GM23338 (cell line): ENCODE data around the gene TAS2R41. TPM values are rescaled to one million over a fixed set of nuclear protein-coding genes. Genes with fewer than 3 reads are reported as not detected.

Experiments
- ATAC-seq: fragments of 200-7000 bp; cut with Tn5 transposase; 3 replicates; pipeline ENCODE4 v1.9.1; 2020
- DNase-seq: peaks from one replicate; pipeline ENCODE4 v3.0.0-alpha.2; 2015; ENCODE audit warnings: low spot score
- H2AFZ ChIP-seq: fragments of 200-600 bp; sonication (generic); 2 replicates; pipeline ENCODE4 v1.8.0; 2016; ENCODE audit warnings: antibody characterized with exemption, mild to moderate bottlenecking, moderate library complexity
- H3F3A ChIP-seq: fragments of 200-600 bp; sonication (generic); replicated peaks from 2 replicates; pipeline ENCODE4 v1.8.0; 2017; ENCODE audit warnings: antibody characterized with exemption, mixed run types, low read depth
- H3K27ac ChIP-seq: fragments of 200-600 bp; sonication (generic); 2 replicates; pipeline ENCODE4 v1.6.1; 2016; ENCODE audit warnings: low read depth
- H3K27me3 ChIP-seq: fragments of 200-600 bp; sonication (generic); 2 replicates; pipeline ENCODE4 v1.8.0; 2016; ENCODE audit warnings: mild to moderate bottlenecking, mixed run types, moderate library complexity; ENCODE audit not compliant: insufficient read depth
- H3K36me3 ChIP-seq: fragments of 200-600 bp; sonication (generic); 2 replicates; pipeline ENCODE4 v1.8.0; 2016; ENCODE audit warnings: mild to moderate bottlenecking; ENCODE audit not compliant: insufficient read depth
- H3K4me1 ChIP-seq: fragments of 200-600 bp; sonication (generic); 2 replicates; pipeline ENCODE4 v1.8.0; 2016; ENCODE audit warnings: mild to moderate bottlenecking, moderate library complexity; ENCODE audit not compliant: insufficient read depth
- H3K4me2 ChIP-seq: fragments of 200-600 bp; sonication (generic); 2 replicates; pipeline ENCODE4 v1.7.1; 2017; ENCODE audit warnings: mixed run types
- H3K4me3 ChIP-seq: fragments of 200-600 bp; sonication (generic); 2 replicates; pipeline ENCODE4 v1.6.1; 2016; ENCODE audit warnings: mixed run types
- H3K79me2 ChIP-seq: fragments of 200-600 bp; sonication (generic); replicated peaks from 2 replicates; pipeline ENCODE4 v1.8.0; 2017; ENCODE audit warnings: mild to moderate bottlenecking; ENCODE audit not compliant: insufficient read depth
- H3K9me2 ChIP-seq: fragments of 200-600 bp; sonication (generic); 2 replicates; pipeline ENCODE4 v1.8.0; 2017; ENCODE audit not compliant: insufficient read depth
- H4K20me1 ChIP-seq: fragments of 200-600 bp; sonication (generic); replicated peaks from 2 replicates; pipeline ENCODE4 v1.8.0; 2017; ENCODE audit warnings: mild to moderate bottlenecking; ENCODE audit not compliant: insufficient read depth
- H3K27ac Mint-ChIP-seq: 2 replicates; pipeline ENCODE4 v1.8.0; 2020; ENCODE audit warnings: inconsistent platforms, mild to moderate bottlenecking, moderate library complexity, mixed read lengths
- H3K27me3 Mint-ChIP-seq: 3 replicates; pipeline ENCODE4 v1.8.0; 2022; ENCODE audit warnings: low read depth, mild to moderate bottlenecking, moderate library complexity, mixed read lengths, inconsistent platforms; ENCODE audit not compliant: insufficient read depth, poor library complexity
- H3K36me3 Mint-ChIP-seq: 3 replicates; pipeline ENCODE4 v1.8.0; 2021; ENCODE audit warnings: low read depth, mild to moderate bottlenecking, inconsistent platforms, moderate library complexity, mixed read lengths
- H3K4me1 Mint-ChIP-seq: 3 replicates; pipeline ENCODE4 v1.8.0; 2020; ENCODE audit warnings: mild to moderate bottlenecking, inconsistent platforms, mixed read lengths
- H3K4me3 Mint-ChIP-seq: 3 replicates; pipeline ENCODE4 v1.8.0; 2021; ENCODE audit warnings: moderate library complexity, mild to moderate bottlenecking, inconsistent platforms, mixed read lengths
- H3K9me3 Mint-ChIP-seq: 3 replicates; pipeline ENCODE4 v1.8.0; 2020; ENCODE audit warnings: moderate library complexity, mild to moderate bottlenecking, inconsistent platforms, mixed read lengths
- EZH2phosphoT487 ChIP-seq: fragments of 200-600 bp; sonication (generic); IDR thresholded peaks from one replicate; pipeline ENCODE4 v1.8.1; 2018; ENCODE audit warnings: antibody characterized with exemption; ENCODE audit not compliant: unreplicated experiment
- polyA plus RNA-seq: library from polyadenylated mRNA; unstranded; fragments of >200 nt; fragmentation: Nextera tagmentation; extraction: Ambion mirVana; gene quantifications from 2 replicates; pipeline ENCODE4 v1.2.1, GENCODE V29; 2016
- total RNA-seq: library from RNA; depleted of rRNA; stranded (reverse); fragments of >200 nt; shearing (Covaris generic); gene quantifications from 2 replicates; pipeline ENCODE4 v1.2.3, GENCODE V29; 2014
- TF ChIP-seq, protein P1 (sequence below): IDR thresholded peaks from 2 replicates; pipeline ENCODE4 v1.6.1; 2016; ENCODE audit warnings: antibody characterized with exemption
- TF ChIP-seq, protein P2 (sequence below): fragments of 250-450 bp; sonication (Bioruptor Pico); IDR thresholded peaks from 2 replicates; pipeline ENCODE4 v1.5.0; 2020; ENCODE audit warnings: mild to moderate bottlenecking, moderate library complexity
- TF ChIP-seq, protein P3 (sequence below), 2 experiments: fragments of 200-600 bp in 1 of 2; sonication (generic) in 1 of 2; conservative IDR thresholded peaks; 2 replicates each; pipeline versions ENCODE4 v1.5.1 to v1.6.1; 2016 to 2017; ENCODE audit warnings: antibody characterized with exemption in 2 of 2, low read depth in 2 of 2, mild to moderate bottlenecking in 2 of 2, moderate library complexity in 1 of 2

The TAS2R41 gene
- total and polyA plus RNA-seq, 2 experiments from 2014 or later, result 1.2 TPM; not detected in 1

- H3K4me3 ChIP-seq, result no peak overlapping the region
- H3K4me2 ChIP-seq, result no peak overlapping the region
- Mint-ChIP-seq H3K27ac (no peak overlapping the region), H3K27me3 (no peaks in the 10 kb centered on the region), H3K4me1 (peaks cover 5% of the 10 kb centered on the region; the same call in 2 of the 3 replicates), H3K4me3 (no peak overlapping the region), H3K36me3 (peaks cover 5% of the 10 kb centered on the region; the same call in 2 of the 3 replicates), H3K9me3 (peaks cover 17% of the 10 kb centered on the region)
- DNase-seq (no peak), ATAC-seq (no peak)
- TF ChIP-seq EZH2phosphoT487, result no peak
- TF ChIP-seq, protein P1, sequence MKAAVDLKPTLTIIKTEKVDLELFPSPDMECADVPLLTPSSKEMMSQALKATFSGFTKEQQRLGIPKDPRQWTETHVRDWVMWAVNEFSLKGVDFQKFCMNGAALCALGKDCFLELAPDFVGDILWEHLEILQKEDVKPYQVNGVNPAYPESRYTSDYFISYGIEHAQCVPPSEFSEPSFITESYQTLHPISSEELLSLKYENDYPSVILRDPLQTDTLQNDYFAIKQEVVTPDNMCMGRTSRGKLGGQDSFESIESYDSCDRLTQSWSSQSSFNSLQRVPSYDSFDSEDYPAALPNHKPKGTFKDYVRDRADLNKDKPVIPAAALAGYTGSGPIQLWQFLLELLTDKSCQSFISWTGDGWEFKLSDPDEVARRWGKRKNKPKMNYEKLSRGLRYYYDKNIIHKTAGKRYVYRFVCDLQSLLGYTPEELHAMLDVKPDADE, result no peak
- TF ChIP-seq, protein P2, sequence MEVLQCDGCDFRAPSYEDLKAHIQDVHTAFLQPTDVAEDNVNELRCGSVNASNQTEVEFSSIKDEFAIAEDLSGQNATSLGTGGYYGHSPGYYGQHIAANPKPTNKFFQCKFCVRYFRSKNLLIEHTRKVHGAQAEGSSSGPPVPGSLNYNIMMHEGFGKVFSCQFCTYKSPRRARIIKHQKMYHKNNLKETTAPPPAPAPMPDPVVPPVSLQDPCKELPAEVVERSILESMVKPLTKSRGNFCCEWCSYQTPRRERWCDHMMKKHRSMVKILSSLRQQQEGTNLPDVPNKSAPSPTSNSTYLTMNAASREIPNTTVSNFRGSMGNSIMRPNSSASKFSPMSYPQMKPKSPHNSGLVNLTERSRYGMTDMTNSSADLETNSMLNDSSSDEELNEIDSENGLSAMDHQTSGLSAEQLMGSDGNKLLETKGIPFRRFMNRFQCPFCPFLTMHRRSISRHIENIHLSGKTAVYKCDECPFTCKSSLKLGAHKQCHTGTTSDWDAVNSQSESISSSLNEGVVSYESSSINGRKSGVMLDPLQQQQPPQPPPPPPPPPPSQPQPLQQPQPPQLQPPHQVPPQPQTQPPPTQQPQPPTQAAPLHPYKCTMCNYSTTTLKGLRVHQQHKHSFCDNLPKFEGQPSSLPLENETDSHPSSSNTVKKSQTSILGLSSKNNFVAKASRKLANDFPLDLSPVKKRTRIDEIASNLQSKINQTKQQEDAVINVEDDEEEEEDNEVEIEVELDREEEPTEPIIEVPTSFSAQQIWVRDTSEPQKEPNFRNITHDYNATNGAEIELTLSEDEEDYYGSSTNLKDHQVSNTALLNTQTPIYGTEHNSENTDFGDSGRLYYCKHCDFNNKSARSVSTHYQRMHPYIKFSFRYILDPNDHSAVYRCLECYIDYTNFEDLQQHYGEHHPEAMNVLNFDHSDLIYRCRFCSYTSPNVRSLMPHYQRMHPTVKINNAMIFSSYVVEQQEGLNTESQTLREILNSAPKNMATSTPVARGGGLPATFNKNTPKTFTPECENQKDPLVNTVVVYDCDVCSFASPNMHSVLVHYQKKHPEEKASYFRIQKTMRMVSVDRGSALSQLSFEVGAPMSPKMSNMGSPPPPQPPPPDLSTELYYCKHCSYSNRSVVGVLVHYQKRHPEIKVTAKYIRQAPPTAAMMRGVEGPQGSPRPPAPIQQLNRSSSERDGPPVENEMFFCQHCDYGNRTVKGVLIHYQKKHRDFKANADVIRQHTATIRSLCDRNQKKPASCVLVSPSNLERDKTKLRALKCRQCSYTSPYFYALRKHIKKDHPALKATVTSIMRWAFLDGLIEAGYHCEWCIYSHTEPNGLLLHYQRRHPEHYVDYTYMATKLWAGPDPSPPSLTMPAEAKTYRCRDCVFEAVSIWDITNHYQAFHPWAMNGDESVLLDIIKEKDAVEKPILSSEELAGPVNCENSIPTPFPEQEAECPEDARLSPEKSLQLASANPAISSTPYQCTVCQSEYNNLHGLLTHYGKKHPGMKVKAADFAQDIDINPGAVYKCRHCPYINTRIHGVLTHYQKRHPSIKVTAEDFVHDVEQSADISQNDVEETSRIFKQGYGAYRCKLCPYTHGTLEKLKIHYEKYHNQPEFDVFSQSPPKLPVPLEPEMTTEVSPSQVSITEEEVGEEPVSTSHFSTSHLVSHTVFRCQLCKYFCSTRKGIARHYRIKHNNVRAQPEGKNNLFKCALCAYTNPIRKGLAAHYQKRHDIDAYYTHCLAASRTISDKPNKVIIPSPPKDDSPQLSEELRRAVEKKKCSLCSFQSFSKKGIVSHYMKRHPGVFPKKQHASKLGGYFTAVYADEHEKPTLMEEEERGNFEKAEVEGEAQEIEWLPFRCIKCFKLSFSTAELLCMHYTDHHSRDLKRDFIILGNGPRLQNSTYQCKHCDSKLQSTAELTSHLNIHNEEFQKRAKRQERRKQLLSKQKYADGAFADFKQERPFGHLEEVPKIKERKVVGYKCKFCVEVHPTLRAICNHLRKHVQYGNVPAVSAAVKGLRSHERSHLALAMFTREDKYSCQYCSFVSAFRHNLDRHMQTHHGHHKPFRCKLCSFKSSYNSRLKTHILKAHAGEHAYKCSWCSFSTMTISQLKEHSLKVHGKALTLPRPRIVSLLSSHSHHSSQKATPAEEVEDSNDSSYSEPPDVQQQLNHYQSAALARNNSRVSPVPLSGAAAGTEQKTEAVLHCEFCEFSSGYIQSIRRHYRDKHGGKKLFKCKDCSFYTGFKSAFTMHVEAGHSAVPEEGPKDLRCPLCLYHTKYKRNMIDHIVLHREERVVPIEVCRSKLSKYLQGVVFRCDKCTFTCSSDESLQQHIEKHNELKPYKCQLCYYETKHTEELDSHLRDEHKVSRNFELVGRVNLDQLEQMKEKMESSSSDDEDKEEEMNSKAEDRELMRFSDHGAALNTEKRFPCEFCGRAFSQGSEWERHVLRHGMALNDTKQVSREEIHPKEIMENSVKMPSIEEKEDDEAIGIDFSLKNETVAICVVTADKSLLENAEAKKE (CRISPR knock-in tag), result no peak
- TF ChIP-seq, protein P3, sequence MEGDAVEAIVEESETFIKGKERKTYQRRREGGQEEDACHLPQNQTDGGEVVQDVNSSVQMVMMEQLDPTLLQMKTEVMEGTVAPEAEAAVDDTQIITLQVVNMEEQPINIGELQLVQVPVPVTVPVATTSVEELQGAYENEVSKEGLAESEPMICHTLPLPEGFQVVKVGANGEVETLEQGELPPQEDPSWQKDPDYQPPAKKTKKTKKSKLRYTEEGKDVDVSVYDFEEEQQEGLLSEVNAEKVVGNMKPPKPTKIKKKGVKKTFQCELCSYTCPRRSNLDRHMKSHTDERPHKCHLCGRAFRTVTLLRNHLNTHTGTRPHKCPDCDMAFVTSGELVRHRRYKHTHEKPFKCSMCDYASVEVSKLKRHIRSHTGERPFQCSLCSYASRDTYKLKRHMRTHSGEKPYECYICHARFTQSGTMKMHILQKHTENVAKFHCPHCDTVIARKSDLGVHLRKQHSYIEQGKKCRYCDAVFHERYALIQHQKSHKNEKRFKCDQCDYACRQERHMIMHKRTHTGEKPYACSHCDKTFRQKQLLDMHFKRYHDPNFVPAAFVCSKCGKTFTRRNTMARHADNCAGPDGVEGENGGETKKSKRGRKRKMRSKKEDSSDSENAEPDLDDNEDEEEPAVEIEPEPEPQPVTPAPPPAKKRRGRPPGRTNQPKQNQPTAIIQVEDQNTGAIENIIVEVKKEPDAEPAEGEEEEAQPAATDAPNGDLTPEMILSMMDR (conservative IDR thresholded peaks at IDR 0.05; ENCODE audit: low read depth in 2 of 2), result no peak
- no peaks in the 10 kb centered on the region for H3K9me2 ChIP-seq
- H2AFZ ChIP-seq, result no peak overlapping the region
- no peaks in the 10 kb centered on the region for H3F3A ChIP-seq
- no peaks in the 10 kb centered on the region for H4K20me1 ChIP-seq
- H3K27me3 ChIP-seq, result no peaks in the 10 kb centered on the region
- H3K27ac ChIP-seq, result no peak overlapping the region
- 0 out of 2 replicates have a peak, but pooled peaks cover 6% of the 10 kb centered on the region for H3K36me3 ChIP-seq
- no peaks in the 10 kb centered on the region; the same call in 1 of the 2 replicates for H3K4me1 ChIP-seq
- H3K79me2 ChIP-seq, result no peaks in the 10 kb centered on the region
Observed at GRCh38 chr7:143458263-143458662, 19.4 kb upstream of the TAS2R41 start.
